HG03378 (cell line): Measurements from ENCODE around the gene RPS6KA2.
"Not testable (repeated sequence)": the region's sequence is repeated elsewhere in the genome, so short reads cannot be mapped to it uniquely, and the experiment has no call there.

Experiments
- ATAC-seq: cut with Tn5 transposase; IDR thresholded peaks from one replicate; pipeline ENCODE4 v1.9.1; 2021; ENCODE audit warnings: mild to moderate bottlenecking, moderate library complexity; ENCODE audit not compliant: unreplicated experiment

RPS6KA2 gene

GRCh38 chr6:166595949-166596348 is 31.1 kb downstream of the RPS6KA2 start:
- ATAC-seq, result no peak

DNA sequence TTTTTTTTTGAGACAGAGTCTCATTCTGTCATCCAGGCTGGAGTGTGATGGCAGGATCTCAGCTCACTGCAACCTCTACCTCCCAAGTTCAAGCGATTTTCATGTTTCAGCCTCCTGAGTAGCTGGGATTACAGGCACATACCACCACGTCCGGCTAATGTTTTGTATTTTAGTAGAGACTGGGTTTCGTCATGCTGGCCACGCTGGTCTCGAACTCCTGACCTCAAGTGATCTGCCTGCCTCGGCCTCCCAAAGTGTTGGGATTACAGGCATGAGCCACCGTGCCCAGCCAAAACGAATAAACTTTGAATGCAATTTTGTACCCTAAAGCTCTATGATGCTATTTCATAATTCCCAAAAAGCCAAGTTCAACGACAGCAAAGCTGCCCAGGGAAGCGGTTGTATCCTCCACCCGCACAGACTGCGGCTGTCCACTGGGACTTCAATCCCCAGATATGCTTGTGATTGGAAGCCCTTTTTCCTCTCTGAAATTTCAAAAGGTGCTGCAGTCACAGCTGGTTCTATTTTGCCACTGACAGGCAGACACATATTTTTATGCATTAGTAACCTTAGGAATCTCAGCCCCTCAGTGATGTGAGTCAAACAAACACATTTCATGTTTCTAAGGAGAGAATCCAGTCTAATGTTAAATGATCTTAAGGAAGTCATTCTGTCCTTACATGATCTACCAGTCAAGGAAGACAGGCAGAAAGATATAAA is 31.8 kb downstream of the RPS6KA2 start:
- ATAC-seq, result no peak

- ATAC-seq, result no peak
Observed at GRCh38 chr6:166592821-166593220, 34.2 kb downstream of the RPS6KA2 start.

DNA sequence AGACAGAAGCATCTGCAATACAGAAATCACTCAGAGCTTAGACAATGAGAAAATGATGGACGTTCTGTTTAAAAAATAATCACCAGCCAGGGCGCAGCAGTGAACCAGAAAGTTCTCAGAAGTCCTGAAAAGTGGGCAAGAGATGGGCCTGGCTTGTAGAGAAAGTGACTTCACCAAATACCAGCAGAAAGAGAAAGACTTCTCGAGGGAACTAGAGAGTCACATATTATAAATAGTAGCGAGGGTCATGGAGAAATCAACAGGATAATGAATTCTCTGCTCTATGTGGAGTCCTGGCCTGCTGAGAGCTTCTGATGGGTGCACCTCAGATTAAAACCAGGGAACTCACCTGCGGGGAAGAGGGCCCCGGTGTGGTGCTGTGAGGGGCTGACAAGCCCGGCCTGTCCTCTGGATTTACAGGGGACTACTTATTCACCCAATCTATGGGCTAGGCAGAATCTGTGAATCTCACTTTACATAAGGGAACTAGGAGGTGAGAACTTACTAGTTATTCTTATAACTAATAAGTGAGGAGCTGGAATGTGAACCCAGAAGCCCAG is 35.0 kb downstream of the RPS6KA2 start:
- no peak for ATAC-seq

DNA sequence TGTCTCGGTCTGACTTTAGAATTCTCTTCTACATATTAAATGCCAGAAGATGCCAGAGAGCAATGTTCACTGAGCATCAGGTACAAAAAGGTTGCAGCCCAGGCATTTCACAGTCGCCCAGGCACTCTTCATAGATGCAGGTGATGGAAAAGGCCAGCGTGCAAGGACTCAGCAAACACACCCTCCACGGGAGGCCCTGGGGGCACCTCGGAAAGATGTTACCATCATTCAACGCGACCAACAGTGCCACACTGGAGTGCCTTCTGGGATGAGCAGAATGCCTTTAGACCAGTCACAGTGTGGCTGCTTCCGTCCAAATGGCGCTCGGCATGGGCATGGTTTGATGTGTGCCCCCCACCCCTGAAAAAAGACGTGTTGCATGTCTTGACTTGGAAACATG is 36.0 kb downstream of the RPS6KA2 start:
- no peak for ATAC-seq

DNA sequence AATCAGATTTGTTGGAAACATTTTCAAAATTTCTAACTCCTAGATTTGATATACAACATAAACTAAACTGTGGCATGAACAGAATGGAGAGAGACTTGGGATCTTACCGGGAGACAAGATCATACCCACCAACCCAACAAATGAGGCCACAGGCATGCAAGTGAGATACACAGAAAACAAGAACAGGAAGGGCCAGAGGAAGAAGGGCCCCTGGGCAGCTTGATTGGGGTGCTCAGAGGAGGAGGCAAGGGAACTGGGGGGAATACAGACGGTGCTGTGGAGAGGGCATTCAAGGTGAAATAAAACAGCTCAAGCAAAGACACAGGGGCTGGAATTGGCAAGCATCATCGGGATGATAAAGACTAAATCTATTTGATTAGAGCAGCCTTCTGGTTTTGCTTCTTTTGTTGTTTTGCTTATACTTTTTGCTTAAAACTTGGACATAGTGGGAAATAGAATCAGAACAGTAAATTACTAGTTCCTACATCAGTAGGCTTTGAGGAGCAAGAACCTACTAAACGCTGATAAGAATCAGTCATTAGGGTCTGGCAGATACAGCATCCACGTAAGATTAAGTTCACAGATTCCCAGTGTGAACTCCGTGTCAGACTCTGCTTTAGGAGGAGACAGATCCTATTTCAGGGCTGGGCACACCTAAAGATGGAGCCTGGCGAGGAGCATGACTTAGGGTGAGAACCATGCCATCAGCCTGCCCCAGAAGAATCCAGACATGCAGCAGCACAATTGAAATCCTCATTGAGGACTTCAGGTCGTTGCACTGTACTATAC is 37.1 kb downstream of the RPS6KA2 start:
- ATAC-seq, result no peak

GRCh38 chr6:166589337-166589731 is 37.7 kb downstream of the RPS6KA2 start:
- peak; percentile 31 for ATAC-seq

- peak; percentile 24 for ATAC-seq
Observed at GRCh38 chr6:166588691-166589336, 38.2 kb downstream of the RPS6KA2 start.

DNA sequence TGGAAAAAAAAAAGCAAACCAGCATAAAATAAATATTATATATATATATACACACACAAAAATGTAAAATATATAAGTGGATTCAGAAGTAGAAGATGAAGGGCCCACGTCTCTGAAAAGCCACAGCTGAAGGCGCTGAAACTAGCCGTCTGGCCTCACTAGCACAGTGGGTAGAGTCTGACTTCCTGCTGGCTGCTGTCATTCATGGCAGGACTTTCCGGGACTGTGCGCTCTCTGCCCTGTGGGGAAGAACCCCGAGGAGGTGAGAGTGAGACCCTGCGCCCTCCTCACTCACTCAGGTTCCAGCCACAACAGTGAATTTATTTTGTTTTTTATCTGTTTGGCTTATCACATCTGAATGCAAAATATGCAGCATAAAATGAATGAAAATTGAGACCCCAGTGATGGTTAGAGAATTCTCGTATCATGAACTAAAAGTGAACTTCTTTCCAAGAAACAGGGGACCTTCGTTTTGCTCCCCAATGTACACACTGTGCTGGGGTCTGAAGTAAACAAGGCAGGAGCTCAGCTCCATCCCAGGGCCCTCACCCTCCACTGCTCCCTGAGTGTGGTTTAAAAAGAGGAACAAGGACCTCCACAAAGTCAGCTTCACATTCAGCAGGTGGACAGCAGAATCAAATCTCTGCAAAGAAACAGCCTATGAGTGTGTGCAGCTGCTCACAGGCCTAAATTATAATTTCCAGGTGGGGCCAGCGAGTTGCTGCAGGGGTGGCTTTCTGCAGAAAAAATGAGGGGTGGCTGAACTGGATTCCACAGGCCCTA is 39.2 kb downstream of the RPS6KA2 start:
- ATAC-seq, result peak; percentile 83

DNA sequence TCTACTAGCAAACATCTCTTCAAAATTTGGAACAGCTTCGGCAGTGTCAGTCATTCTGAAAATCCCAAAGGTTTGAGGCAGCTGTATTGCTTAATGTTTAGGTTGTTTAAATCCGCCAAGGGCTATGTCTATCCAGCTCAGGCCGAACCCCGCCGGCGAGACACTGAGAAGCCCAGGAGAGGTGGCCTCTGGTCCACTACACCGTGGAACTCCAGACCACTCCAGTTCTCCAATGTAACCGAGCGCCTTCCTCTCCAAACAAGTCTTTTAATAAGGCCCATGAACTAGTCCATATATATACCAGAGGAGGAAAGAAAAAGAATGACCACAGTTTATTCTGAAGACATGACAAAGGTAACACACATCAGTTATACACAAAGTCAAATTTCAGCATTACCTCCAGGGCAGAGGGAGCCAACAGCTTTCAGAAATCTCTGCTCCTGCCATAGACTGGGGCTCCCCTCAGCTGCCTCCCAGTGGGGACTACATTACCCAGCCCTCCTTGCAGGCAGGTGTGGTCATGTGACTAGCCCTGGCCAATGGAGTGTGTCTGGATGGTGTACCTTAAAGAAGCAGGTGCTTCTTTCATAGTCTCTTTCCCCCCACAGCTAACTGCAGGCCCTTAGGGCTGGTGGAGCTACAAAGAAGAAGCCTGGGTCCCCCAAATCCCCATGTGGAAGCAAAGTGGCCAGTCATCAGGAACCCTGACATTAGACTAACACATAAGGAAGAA is 40.5 kb downstream of the RPS6KA2 start, which contains the start of gene RAMACL:
TSS of gene RAMACL (minus strand) at position 255 of the 733 bp plus-strand sequence. CDS start at position 54, 201 bp downstream.
- ATAC-seq, result peak; percentile 76

- ATAC-seq, result no peak
Observed at GRCh38 chr6:166584853-166585429, 42.1 kb downstream of the RPS6KA2 start.

DNA sequence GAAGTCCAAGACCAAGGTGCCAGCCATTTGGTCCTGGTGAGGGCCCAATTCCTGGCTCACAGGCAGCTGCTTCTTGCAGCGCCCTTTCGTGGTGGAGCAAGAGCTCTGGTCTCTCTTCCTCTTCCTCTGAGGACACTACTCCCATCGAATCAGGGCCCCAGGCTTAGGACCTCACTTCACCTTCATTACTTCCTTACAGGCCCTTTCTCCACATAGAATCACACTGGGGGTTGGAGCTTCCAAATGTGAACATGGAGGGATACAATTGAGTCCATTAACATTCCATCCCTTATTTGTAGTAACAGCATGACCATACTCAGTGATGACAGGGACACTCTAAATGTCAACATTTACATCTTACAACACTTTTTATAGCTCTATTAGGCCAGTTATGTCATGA is 42.9 kb downstream of the RPS6KA2 start:
- no peak for ATAC-seq

- ATAC-seq, result no peak
Observed at GRCh38 chr6:166583230-166583965, 43.7 kb downstream of the RPS6KA2 start.

GRCh38 chr6:166582258-166582657 is 44.8 kb downstream of the RPS6KA2 start:
- ATAC-seq, result no peak

- not testable (repeated sequence) for ATAC-seq
Observed at GRCh38 chr6:166581801-166582200, 45.2 kb downstream of the RPS6KA2 start.

DNA sequence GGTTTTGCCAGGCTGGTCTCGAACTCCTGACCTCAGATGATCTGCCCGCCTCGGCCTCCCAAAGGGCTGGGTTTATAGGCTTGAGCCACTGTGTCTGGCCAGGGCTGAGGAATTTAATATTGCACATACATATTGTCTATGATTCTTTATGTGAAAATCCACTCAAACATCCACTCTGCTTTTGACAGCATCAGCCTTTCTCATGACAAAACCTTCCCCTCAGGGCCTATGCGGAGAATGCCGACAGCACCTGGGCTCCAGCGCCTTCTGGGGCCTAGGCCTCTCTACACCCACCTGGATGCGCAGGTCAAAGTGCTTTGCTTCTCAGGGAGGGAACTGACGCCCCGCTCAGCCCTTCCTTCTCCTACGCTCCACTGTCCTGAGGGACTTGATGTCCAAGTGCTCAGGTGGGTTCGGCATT is 46.0 kb downstream of the RPS6KA2 start:
- no peak for ATAC-seq

GRCh38 chr6:166580076-166581050 is 46.7 kb downstream of the RPS6KA2 start:
- no peak for ATAC-seq
